SJSA1 (cell line): Measurements from ENCODE around the gene MAP3K20. TPM values are rescaled to one million over a fixed set of nuclear protein-coding genes. Genes with fewer than 3 reads are reported as not detected.
A peak's percentile ranks its signal among the peaks of the same experiment; 100 is the strongest.
"Not testable (repeated sequence)": the region's sequence is repeated elsewhere in the genome, so short reads cannot be mapped to it uniquely, and the experiment has no call there.

Experiments used
- DNase-seq, 2 experiments: peaks; one replicate each; pipeline ENCODE4 v3.0.0-alpha.2; 2015 to 2020; ENCODE audit warnings: low spot score in 2 of 2, low read depth in 1 of 2
- H3K27ac ChIP-seq: fragments of 250-450 bp; sonication (Bioruptor Pico); 2 replicates; pipeline ENCODE4 v1.5.1; 2020; ENCODE audit warnings: mild to moderate bottlenecking, moderate library complexity
- H3K27me3 ChIP-seq: fragments of 250-450 bp; sonication (Bioruptor Pico); replicated peaks from 2 replicates; pipeline ENCODE4 v1.5.1; 2020; ENCODE audit warnings: mild to moderate bottlenecking, moderate library complexity
- H3K36me3 ChIP-seq: fragments of 250-450 bp; sonication (Bioruptor Pico); 2 replicates; pipeline ENCODE4 v1.5.1; 2020; ENCODE audit warnings: mild to moderate bottlenecking
- H3K4me1 ChIP-seq: fragments of 250-450 bp; sonication (Bioruptor Pico); replicated peaks from 2 replicates; pipeline ENCODE4 v1.6.1; 2021; ENCODE audit warnings: mild to moderate bottlenecking
- H3K4me3 ChIP-seq: fragments of 250-450 bp; sonication (Bioruptor Pico); 2 replicates; pipeline ENCODE4 v1.5.1; 2020; ENCODE audit warnings: mild to moderate bottlenecking
- H3K9me3 ChIP-seq: fragments of 250-450 bp; sonication (Bioruptor Pico); replicated peaks from 2 replicates; pipeline ENCODE4 v1.5.1; 2020; ENCODE audit warnings: mild to moderate bottlenecking
- total RNA-seq: library from RNA; depleted of rRNA; stranded (reverse); fragments of >200 nt; shearing (Covaris generic); gene quantifications from 2 replicates; pipeline ENCODE4 v1.2.3, GENCODE V29; 2014

The MAP3K20 gene
- total RNA-seq, 1 experiment from 2014 or later, result 95.7 TPM

DNA sequence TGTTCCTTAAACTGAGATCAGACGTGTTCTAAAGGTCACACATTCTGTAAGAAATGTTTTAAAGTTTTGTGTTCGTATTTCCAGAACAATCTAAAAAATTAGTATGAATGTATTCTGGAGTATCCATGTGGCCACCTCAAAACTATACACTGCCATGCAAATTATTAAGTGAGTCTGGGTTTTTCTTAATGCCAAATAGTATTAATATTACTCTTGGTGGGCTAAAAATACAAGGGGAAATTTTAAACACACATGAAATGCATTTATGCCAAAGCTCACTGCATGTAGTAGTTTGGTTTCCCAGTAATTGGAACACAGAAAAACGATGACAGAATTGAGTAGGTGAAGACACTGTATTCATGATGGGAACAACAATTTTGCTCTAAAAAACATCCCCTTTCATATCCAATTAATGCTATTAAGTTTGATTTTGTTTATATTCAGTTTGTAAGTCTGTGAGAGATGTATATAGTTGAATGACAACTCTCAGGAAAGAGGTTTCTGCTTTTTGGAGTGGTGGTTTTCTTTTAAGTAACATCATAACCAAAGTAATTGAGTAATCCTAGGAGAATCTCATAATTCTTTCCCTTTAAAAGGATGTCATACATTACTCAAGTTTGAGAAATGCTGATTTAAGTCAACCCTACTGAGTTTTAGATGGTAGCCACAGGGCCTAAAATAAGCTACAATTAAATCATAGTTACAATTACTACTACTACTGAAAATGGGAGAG lies 203.3 kb downstream of the MAP3K20 start:
- Histone ChIP-seq H3K27ac (no peak overlapping the region), H3K36me3 (no peaks in the 10 kb centered on the region), H3K4me1 (no peaks in the 10 kb centered on the region), H3K9me3 (no peaks in the 10 kb centered on the region), H3K27me3 (no peaks in the 10 kb centered on the region), H3K4me3 (no peak overlapping the region)
- no peak for DNase-seq

- no peak overlapping the region for H3K27ac ChIP-seq
- no peak for DNase-seq
- no peak overlapping the region for H3K4me3 ChIP-seq
- H3K9me3 ChIP-seq, result no peaks in the 10 kb centered on the region
- no peaks in the 10 kb centered on the region for H3K4me1 ChIP-seq
- H3K36me3 ChIP-seq, result no peaks in the 10 kb centered on the region
- no peaks in the 10 kb centered on the region for H3K27me3 ChIP-seq
Observed at GRCh38 chr2:173279527-173279868, 203.9 kb downstream of the MAP3K20 start.

DNA sequence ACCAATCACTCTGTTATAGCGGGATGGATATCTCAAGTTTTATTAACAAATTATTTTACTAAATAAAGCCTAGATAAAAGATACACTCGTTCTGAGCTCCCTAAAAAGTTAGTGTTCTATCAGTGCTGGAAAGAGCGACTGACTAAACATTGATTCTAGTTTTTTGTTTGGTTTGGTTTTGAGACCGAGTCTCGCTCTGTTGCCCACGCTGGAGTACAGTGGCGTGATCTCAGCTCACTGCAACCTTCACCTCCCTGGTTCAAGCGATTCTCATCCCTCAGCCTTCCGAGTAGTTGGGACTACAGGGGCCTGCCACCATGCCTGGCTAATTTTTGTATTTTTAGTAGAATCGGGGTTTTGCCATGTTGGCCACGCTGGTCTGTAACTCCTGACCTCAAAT lies 205.2 kb downstream of the MAP3K20 start:
- no peaks in the 10 kb centered on the region for H3K9me3 ChIP-seq
- no peaks in the 10 kb centered on the region for H3K4me1 ChIP-seq
- no peak overlapping the region for H3K27ac ChIP-seq
- H3K4me3 ChIP-seq, result no peak overlapping the region
- no peaks in the 10 kb centered on the region for H3K27me3 ChIP-seq
- DNase-seq, result no peak
- H3K36me3 ChIP-seq, result no peaks in the 10 kb centered on the region

DNA sequence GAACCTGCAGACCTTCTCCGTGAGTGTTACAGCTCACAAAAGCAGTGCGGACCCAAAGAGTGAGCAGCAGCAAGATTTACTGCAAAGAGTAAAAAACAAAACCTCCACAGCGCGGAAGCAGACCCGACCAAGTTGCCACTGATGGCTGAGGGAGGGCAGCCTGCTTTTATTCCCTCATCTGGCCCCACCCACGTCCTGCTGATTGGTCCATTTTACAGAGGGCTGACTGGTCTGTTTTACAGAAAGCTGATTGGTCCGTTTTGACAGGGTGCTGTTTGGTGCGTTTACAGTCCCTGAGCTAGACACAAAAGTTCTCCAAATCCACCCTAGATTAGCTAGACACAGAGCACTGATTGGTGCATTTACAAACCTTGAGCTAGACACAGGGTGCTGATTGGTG lies 206.3 kb downstream of the MAP3K20 start:
- H3K4me1 ChIP-seq, DNase-seq, H3K9me3 ChIP-seq, H3K36me3 ChIP-seq, H3K4me3 ChIP-seq, H3K27ac ChIP-seq, H3K27me3 ChIP-seq: not testable (repeated sequence)

- DNase-seq, result no peak
- no peaks in the 10 kb centered on the region for H3K36me3 ChIP-seq
- no peak overlapping the region for H3K27ac ChIP-seq
- H3K4me3 ChIP-seq, result no peak overlapping the region
- no peaks in the 10 kb centered on the region for H3K9me3 ChIP-seq
- no peaks in the 10 kb centered on the region for H3K4me1 ChIP-seq
- no peaks in the 10 kb centered on the region for H3K27me3 ChIP-seq
Observed at GRCh38 chr2:173282795-173283545, 207.3 kb downstream of the MAP3K20 start.

DNA sequence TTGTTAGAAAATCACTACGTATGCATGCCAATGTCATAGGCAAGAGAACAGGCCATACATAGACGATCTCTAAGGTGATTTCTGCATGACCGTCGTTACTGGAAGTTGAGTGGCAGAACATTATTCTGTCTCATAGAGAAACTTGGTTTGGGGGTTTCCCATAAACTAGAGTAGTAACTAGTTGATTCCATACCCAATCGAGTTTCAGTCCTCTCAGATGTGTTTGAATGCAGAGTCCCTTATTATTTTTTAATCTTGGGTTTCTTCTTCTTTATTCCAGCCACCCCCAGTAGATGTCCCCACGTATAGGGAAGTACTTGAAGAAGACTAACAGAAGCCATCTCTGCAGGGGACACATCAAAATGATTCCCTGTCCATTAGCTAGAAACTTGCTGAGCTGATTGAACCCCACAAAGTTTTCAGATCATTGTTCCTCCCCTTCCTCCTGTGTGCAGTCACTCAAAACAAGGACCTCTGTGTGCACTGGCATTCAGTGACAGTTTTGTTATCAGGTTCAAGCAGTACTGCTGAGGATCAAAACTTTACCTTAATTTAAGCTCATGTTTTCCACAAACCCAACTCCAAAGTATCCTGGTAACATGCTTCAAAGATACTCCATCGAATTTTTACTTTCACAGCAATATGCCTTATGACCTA lies 210.6 kb downstream of the MAP3K20 start:
- no peak overlapping the region for H3K4me3 ChIP-seq
- H3K36me3 ChIP-seq, result no peaks in the 10 kb centered on the region
- peaks cover 3% of the 10 kb centered on the region; the same call in 1 of the 2 replicates for H3K4me1 ChIP-seq
- no peaks in the 10 kb centered on the region for H3K9me3 ChIP-seq
- no peak overlapping the region for H3K27ac ChIP-seq
- H3K27me3 ChIP-seq, result no peaks in the 10 kb centered on the region
- no peak for DNase-seq

GRCh38 chr2:173287594-173287993 lies 211.9 kb downstream of the MAP3K20 start:
- Histone ChIP-seq H3K27ac (no peak overlapping the region), H3K9me3 (no peaks in the 10 kb centered on the region)

DNA sequence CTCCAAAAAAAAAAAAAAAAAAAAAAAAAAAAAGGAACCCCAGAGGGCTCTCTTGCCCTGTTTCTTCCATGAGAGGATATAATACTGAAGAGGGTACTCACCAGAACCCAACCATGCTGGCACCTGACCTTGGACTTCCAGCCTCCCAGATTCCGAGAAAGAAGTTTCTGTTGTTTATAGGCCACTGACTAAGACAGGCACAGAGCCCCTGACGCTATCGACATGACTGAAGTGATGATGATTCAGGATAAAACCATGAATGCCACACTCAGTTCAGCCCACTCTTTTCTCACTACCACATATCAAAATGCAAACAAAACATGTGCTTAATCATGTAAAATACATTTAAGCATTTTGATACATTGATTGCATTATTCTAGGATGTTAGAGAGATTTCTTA lies 212.9 kb downstream of the MAP3K20 start:
- H3K4me3 ChIP-seq, result no peak overlapping the region
- peak in 1 of 2 experiments; percentile 12 for DNase-seq
- no peaks in the 10 kb centered on the region for H3K36me3 ChIP-seq
- H3K4me1 ChIP-seq, result peaks cover 3% of the 10 kb centered on the region; the same call in 1 of the 2 replicates
- H3K27ac ChIP-seq, result no peak overlapping the region
- no peaks in the 10 kb centered on the region for H3K9me3 ChIP-seq
- H3K27me3 ChIP-seq, result no peaks in the 10 kb centered on the region

More at GRCh38 chr2:173287594-173287993, 211.9 kb downstream of the MAP3K20 start:
- H3K36me3 ChIP-seq, result no peaks in the 10 kb centered on the region
- peaks cover 3% of the 10 kb centered on the region; the same call in 1 of the 2 replicates for H3K4me1 ChIP-seq
- no peak overlapping the region for H3K4me3 ChIP-seq
- no peaks in the 10 kb centered on the region for H3K27me3 ChIP-seq
- DNase-seq, result no peak

DNA sequence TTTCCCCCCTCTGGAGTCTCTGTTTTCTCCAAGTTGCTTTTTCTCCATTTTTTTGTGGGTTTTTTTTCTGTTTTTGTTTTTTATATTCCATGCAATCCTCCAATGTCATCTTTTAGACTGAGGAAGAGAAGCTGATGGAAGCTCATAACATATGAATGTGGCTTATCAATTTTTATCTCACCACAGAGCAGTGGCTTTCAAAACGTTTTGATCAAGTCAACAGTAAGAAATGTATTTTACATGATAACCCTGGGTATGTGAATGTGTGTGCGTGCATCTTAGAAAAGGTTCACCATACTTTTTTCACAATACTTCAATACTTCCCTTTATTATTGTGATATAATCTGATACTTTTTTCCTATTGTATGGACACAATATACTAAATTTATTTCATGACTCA lies 214.4 kb downstream of the MAP3K20 start:
- no peaks in the 10 kb centered on the region for H3K27me3 ChIP-seq
- no peak for DNase-seq
- no peaks in the 10 kb centered on the region for H3K9me3 ChIP-seq
- peaks cover 3% of the 10 kb centered on the region; the same call in 1 of the 2 replicates for H3K4me1 ChIP-seq
- H3K27ac ChIP-seq, result no peak overlapping the region
- no peak overlapping the region for H3K4me3 ChIP-seq
- no peaks in the 10 kb centered on the region for H3K36me3 ChIP-seq

DNA sequence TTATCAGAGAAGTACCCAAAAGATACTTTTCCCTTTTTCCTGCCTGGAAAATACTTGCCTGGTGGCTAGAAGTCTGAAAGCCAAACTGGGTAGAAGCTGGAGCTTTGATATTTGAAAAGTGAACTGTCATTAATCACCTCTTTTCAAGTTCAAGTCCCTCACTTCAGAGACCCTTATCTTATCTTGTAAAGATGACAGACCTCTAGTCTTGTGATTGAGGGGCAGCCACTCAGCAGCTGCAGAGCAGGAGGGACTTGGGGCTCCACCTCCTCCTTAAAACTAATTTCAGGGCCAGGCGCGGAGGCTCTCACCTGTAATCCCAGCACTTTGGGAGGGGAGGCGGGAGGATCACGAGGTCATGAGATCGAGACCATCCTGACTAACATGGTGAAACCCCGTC lies 214.9 kb downstream of the MAP3K20 start:
- no peaks in the 10 kb centered on the region for H3K27me3 ChIP-seq
- H3K9me3 ChIP-seq, result no peaks in the 10 kb centered on the region; the same call in 1 of the 2 replicates
- no peak overlapping the region for H3K4me3 ChIP-seq
- no peaks in the 10 kb centered on the region for H3K36me3 ChIP-seq
- no peak overlapping the region for H3K27ac ChIP-seq
- DNase-seq, result no peak
- H3K4me1 ChIP-seq, result peaks cover 3% of the 10 kb centered on the region; the same call in 1 of the 2 replicates

GRCh38 chr2:173291412-173291811 lies 215.8 kb downstream of the MAP3K20 start:
- no peaks in the 10 kb centered on the region for H3K27me3 ChIP-seq
- no peak overlapping the region for H3K4me3 ChIP-seq

GRCh38 chr2:173296235-173296634 lies 220.6 kb downstream of the MAP3K20 start:
- peaks cover 15% of the 10 kb centered on the region for H3K9me3 ChIP-seq
- no peaks in the 10 kb centered on the region for H3K36me3 ChIP-seq
- no peak overlapping the region for H3K27ac ChIP-seq
- no peak for DNase-seq
- no peaks in the 10 kb centered on the region for H3K27me3 ChIP-seq
- no peak overlapping the region for H3K4me3 ChIP-seq
- H3K4me1 ChIP-seq, result no peaks in the 10 kb centered on the region

More at GRCh38 chr2:173291412-173291811, 215.8 kb downstream of the MAP3K20 start:
- Histone ChIP-seq H3K36me3 (no peaks in the 10 kb centered on the region), H3K4me1 (peaks cover 3% of the 10 kb centered on the region; the same call in 1 of the 2 replicates), H3K27ac (no peak overlapping the region), H3K9me3 (no peaks in the 10 kb centered on the region; the same call in 1 of the 2 replicates)
- DNase-seq, result no peak

DNA sequence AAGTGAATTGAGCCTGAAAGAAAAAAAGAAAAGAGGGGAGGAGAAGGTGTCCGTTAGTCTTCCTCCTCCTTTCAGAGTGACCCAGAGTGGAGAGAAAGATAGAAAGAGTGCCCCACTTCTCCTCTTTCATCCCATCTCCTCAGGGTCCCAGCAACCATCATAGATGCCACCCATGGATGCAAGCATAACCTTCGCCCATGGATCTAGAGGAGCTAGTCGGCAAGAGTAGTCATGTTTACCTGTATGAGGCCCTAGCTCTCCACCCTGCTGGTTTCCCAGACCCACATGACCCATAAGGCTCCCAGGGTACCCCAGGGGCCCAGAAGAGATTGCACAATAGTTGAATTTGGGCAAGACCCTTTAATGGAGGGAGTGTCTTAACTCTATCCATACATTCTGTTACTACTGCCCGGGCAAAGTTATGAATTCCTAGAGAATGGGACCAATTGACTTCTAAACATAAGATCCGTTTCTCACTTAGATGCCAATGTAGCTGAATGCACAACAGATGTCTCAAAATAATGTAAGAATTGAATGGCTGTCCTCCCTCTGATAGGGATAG lies 223.0 kb downstream of the MAP3K20 start:
- no peaks in the 10 kb centered on the region for H3K36me3 ChIP-seq
- H3K4me1 ChIP-seq, result no peaks in the 10 kb centered on the region
- no peak overlapping the region for H3K27ac ChIP-seq
- H3K4me3 ChIP-seq, result no peak overlapping the region
- no peaks in the 10 kb centered on the region for H3K27me3 ChIP-seq
- peaks cover 15% of the 10 kb centered on the region for H3K9me3 ChIP-seq
- no peak for DNase-seq
